ENCODE measurements around the gene KCNIP4. TPM values are rescaled to one million over a fixed set of nuclear protein-coding genes. Genes with fewer than 3 reads are reported as not detected.

The KCNIP4 gene
- total RNA-seq, 4 donors from 2014 or later = not detected

DNA sequence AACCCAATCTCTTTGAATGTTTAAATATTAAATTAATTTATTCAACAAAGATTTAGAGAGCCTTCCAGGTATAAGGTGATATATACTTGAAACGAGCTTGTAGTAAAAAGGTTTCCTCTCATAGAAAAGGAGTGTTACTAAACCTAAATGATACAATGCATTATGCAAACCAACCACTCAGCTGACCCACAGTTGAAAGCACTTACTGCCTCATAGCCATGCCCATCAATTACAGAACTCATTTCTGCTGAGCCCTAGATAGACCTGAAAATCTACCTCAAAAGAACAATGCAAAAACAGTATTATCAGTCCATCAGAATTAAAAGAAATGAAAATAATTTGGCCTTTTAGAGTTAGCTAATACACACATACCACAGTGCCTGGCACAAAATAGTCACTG is 75.4 kb downstream of the KCNIP4 start:
- Histone ChIP-seq H3K27ac (no peak overlapping the region), H3K36me3 (no peaks in the 10 kb centered on the region), H3K9me3 (no peaks in the 10 kb centered on the region), H3K27me3 (no peaks in the 10 kb centered on the region), H3K4me3 (no peak overlapping the region), H3K4me1 (no peaks in the 10 kb centered on the region)
- DNase-seq (ENCODE audit: low spot score in 2 of 2) = no peak
- TF ChIP-seq POLR2A (IDR thresholded peaks at IDR 0.05) (no peak), EP300 (IDR thresholded peaks at IDR 0.05) (no peak)
- TF ChIP-seq, protein P1, sequence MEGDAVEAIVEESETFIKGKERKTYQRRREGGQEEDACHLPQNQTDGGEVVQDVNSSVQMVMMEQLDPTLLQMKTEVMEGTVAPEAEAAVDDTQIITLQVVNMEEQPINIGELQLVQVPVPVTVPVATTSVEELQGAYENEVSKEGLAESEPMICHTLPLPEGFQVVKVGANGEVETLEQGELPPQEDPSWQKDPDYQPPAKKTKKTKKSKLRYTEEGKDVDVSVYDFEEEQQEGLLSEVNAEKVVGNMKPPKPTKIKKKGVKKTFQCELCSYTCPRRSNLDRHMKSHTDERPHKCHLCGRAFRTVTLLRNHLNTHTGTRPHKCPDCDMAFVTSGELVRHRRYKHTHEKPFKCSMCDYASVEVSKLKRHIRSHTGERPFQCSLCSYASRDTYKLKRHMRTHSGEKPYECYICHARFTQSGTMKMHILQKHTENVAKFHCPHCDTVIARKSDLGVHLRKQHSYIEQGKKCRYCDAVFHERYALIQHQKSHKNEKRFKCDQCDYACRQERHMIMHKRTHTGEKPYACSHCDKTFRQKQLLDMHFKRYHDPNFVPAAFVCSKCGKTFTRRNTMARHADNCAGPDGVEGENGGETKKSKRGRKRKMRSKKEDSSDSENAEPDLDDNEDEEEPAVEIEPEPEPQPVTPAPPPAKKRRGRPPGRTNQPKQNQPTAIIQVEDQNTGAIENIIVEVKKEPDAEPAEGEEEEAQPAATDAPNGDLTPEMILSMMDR (IDR thresholded peaks at IDR 0.05) = no peak
- 70 to 81% methylated on average over 1 of the region's 1 CpG for WGBS, 2 donors

DNA sequence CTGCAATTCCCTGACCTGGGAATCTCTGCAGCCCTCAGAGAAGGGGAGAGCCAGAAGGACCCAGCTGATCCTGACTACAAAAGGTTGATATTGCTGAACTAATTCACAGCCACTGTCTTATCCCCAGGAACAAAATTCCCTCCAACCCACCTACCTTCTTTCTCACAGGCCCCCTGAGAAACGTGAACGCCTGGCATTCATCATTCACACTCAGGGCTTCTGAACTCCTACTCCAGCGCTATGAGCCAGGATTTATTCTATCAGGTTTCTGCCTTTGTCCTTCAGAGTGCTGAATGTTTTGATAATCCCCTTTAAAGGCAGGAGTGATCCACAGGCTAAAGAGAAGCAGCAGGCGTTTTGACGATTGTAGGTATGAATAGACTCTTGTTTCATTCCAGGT is 76.5 kb downstream of the KCNIP4 start:
- no peak overlapping the region for H3K27ac ChIP-seq
- H3K36me3 ChIP-seq = no peaks in the 10 kb centered on the region
- TF ChIP-seq EP300 (IDR thresholded peaks at IDR 0.05) = no peak
- TF ChIP-seq, protein P1 (IDR thresholded peaks at IDR 0.05) = no peak
- no peak for TF ChIP-seq POLR2A (IDR thresholded peaks at IDR 0.05)
- H3K9me3 ChIP-seq = no peaks in the 10 kb centered on the region
- 50 to 51% methylated on average over 5 of the region's 5 CpGs for WGBS, 2 donors
- no peaks in the 10 kb centered on the region for H3K4me1 ChIP-seq
- no peak overlapping the region for H3K4me3 ChIP-seq
- no peak for DNase-seq (ENCODE audit: low spot score in 2 of 2)
- H3K27me3 ChIP-seq = no peaks in the 10 kb centered on the region

DNA sequence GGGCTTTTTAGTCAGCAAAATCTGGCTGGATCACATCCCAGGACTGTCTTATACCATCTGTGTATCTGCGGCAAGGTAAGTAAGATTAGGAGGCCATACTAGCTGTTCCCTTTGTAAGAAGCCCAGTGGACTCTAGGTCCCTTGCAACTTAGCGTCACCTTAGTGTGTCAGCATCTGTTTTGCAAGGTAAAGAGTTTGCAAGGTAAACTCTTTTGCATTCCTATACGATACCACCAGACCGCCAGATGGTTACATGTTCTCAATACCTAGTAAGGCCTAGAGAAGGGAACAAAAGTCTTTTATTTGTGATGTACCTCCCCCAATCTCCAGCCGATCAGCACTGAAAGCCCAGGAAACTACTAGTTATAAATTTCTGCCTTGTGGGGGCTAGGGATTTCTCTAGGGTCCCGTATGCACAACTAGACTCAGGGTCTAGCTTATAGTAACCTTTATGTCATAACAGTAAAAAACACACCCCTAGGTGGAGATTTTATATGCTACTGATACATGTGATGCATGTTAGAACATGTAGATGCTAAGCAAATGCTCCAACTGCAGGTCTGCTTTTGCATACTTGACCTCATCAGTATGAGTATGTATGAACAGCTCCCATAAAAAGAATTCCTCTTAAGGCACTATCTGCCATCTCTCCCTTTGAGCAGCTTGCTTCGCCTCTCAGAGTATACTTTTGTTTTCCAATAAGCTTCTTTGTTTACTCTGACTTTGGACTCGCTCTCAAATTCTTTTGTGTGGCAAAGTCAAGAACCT is 78.4 kb downstream of the KCNIP4 start:
- WGBS, 2 donors = 79% methylated on average over 8 of the region's 8 CpGs
- Histone ChIP-seq H3K4me1 (no peaks in the 10 kb centered on the region), H3K27me3 (no peaks in the 10 kb centered on the region), H3K36me3 (no peaks in the 10 kb centered on the region), H3K4me3 (no peak overlapping the region), H3K27ac (no peak overlapping the region), H3K9me3 (no peaks in the 10 kb centered on the region)
- TF ChIP-seq, protein P1 (IDR thresholded peaks at IDR 0.05) = no peak
- DNase-seq (ENCODE audit: low spot score in 2 of 2) = no peak

DNA sequence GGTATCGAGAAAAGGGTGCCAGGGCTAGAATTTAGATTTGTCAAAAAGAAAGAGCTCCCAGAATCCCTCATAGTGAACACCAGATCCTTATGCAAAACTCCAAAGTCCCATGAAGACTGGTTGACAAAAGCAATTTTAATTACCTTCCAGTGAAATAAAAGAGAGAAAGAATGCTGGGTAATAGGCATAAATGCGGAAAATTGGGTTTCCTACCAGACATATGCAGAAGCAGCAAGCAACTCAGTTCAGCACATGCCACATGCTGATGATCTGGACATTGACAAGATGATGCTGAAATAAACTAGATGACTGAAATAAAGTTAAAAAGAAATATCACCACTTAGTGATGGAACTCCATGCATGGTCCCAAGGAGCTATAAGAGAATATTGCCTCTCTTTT is 83.9 kb downstream of the KCNIP4 start:
- DNase-seq (ENCODE audit: low spot score in 2 of 2) = no peak
- H3K9me3 ChIP-seq = no peaks in the 10 kb centered on the region
- no peaks in the 10 kb centered on the region for H3K27me3 ChIP-seq
- no peak overlapping the region for H3K4me3 ChIP-seq
- H3K36me3 ChIP-seq = no peaks in the 10 kb centered on the region
- no peak overlapping the region for H3K27ac ChIP-seq
- 86 to 96% methylated on average over 2 of the region's 2 CpGs for WGBS, 2 donors
- H3K4me1 ChIP-seq = no peaks in the 10 kb centered on the region
- TF ChIP-seq EP300 (IDR thresholded peaks at IDR 0.05) (no peak), POLR2A (IDR thresholded peaks at IDR 0.05) (no peak)
- TF ChIP-seq, protein P1 (IDR thresholded peaks at IDR 0.05) = no peak

DNA sequence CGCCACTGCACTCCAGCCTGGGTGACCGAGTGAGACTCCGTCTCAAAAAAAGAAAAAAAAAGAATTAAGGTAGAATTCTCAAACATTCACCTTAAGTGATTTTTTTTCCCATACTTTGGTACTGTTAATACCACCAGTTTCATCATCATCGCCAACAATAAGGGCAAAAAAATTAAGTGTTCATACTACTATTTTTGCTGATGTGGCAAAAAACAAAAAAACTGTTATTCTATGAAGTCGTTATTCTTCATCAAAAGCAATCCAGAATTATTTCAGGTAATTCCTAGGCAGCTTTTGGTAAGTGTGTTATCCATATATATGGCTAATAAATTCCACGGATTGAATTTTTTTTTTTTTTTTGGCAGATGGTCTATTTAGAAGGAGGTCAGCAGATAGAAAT is 85.7 kb downstream of the KCNIP4 start:
- Histone ChIP-seq H3K27me3 (no peaks in the 10 kb centered on the region), H3K27ac (no peak overlapping the region), H3K36me3 (no peaks in the 10 kb centered on the region), H3K9me3 (no peaks in the 10 kb centered on the region), H3K4me1 (no peaks in the 10 kb centered on the region), H3K4me3 (no peak overlapping the region)
- 90 to 92% methylated on average over 6 of the region's 6 CpGs for WGBS, 2 donors
- no peak for DNase-seq (ENCODE audit: low spot score in 2 of 2)
- no peak for TF ChIP-seq EP300 (IDR thresholded peaks at IDR 0.05)
- TF ChIP-seq, protein P1 (IDR thresholded peaks at IDR 0.05) = no peak
- TF ChIP-seq POLR2A (IDR thresholded peaks at IDR 0.05) = no peak

Measured in tibial nerve (tissue), 4 donors.